Epithelial cell of proximal tubule (primary cell): ENCODE measurements around the gene SLC9A6. TPM values are rescaled to one million over a fixed set of nuclear protein-coding genes. Genes with fewer than 3 reads are reported as not detected.

Experiments used
- DNase-seq: peaks from one replicate; pipeline ENCODE4 v3.0.0-alpha.2; 2011; ENCODE audit warnings: low read depth
- H3K4me3 ChIP-seq: 2 replicates; pipeline ENCODE4 v1.5.1; 2011; ENCODE audit warnings: low read depth, mild to moderate bottlenecking, low read length
- CTCF ChIP-seq: conservative IDR thresholded peaks from 2 replicates; pipeline ENCODE4 v1.5.1; 2012; ENCODE audit warnings: low read depth, mild to moderate bottlenecking, low read length
- total RNA-seq: library from RNA; depleted of rRNA; stranded (reverse); fragments of >200 nt; gene quantifications from 2 replicates; pipeline ENCODE4 v1.2.3, GENCODE V29; 2015

Gene SLC9A6
- total RNA-seq, 1 donor from 2014 or later = 9.1 TPM

GRCh38 chrX:136057567-136057966, 72.3 kb downstream of the SLC9A6 start:
- no peak for TF ChIP-seq CTCF
- no peak for DNase-seq
- no peak overlapping the region for H3K4me3 ChIP-seq

- DNase-seq = no peak
- no peak for TF ChIP-seq CTCF
- H3K4me3 ChIP-seq = no peak overlapping the region
Measured at GRCh38 chrX:136059350-136059749, 74.1 kb downstream of the SLC9A6 start.

- DNase-seq = no peak
- no peak overlapping the region for H3K4me3 ChIP-seq
- TF ChIP-seq CTCF = no peak
Measured at GRCh38 chrX:136061286-136061685, 76.1 kb downstream of the SLC9A6 start.

GRCh38 chrX:136061696-136062095, 76.5 kb downstream of the SLC9A6 start:
- no peak for DNase-seq
- no peak overlapping the region for H3K4me3 ChIP-seq
- no peak for TF ChIP-seq CTCF

- no peak for TF ChIP-seq CTCF
- DNase-seq = no peak
Measured at GRCh38 chrX:136063340-136064079, 78.3 kb downstream of the SLC9A6 start.

GRCh38 chrX:136064661-136065043, 79.4 kb downstream of the SLC9A6 start:
- no peak for DNase-seq
- H3K4me3 ChIP-seq = no peak overlapping the region
- TF ChIP-seq CTCF = no peak

More at GRCh38 chrX:136063340-136064079, 78.3 kb downstream of the SLC9A6 start:
- no peak overlapping the region for H3K4me3 ChIP-seq
